DND-41 (cell line): Measurements from ENCODE around the gene EXOC1.

Source experiments
- ATAC-seq: fragments of 200-7000 bp; cut with Tn5 transposase; 3 replicates; pipeline ENCODE4 v1.9.1; 2021; ENCODE audit warnings: low read depth; ENCODE audit not compliant: insufficient read depth
- DNase-seq: peaks from one replicate; pipeline ENCODE4 v3.0.0-alpha.2; 2020
- H2AFZ ChIP-seq: 2 replicates; pipeline ENCODE4 v1.6.0; 2012; ENCODE audit warnings: low read depth, low read length
- H3K27ac ChIP-seq: 2 replicates; pipeline ENCODE4 v1.5.1; 2012; ENCODE audit warnings: low read length, inconsistent platforms
- H3K27me3 ChIP-seq: fragments of 200-600 bp; sonication (generic); 2 replicates; pipeline ENCODE4 v1.6.0; 2012; ENCODE audit warnings: low read length, mild to moderate bottlenecking, inconsistent platforms; ENCODE audit not compliant: insufficient read depth, poor library complexity
- H3K36me3 ChIP-seq: 2 replicates; pipeline ENCODE4 v1.5.1; 2012; ENCODE audit warnings: low read length, inconsistent platforms; ENCODE audit not compliant: insufficient read depth
- H3K4me1 ChIP-seq: 2 replicates; pipeline ENCODE4 v1.5.1; 2012; ENCODE audit warnings: mild to moderate bottlenecking, low read length; ENCODE audit not compliant: insufficient read depth
- H3K4me2 ChIP-seq: 2 replicates; pipeline ENCODE4 v1.6.0; 2012; ENCODE audit warnings: mild to moderate bottlenecking, moderate library complexity, low read length, inconsistent platforms; ENCODE audit not compliant: insufficient read depth
- H3K4me3 ChIP-seq, 2 experiments: fragments of 200-600 bp in 1 of 2; shearing (Covaris generic) in 1 of 2; 2 replicates each; pipeline ENCODE4 v1.5.1; 2012 to 2016; ENCODE audit warnings: inconsistent platforms in 2 of 2, low read length in 2 of 2, mild to moderate bottlenecking in 2 of 2, low read depth in 1 of 2, moderate library complexity in 1 of 2
- H3K79me2 ChIP-seq: 2 replicates; pipeline ENCODE4 v1.6.0; 2012; ENCODE audit warnings: low read length, inconsistent platforms; ENCODE audit not compliant: insufficient read depth
- H3K9ac ChIP-seq: 2 replicates; pipeline ENCODE4 v1.6.0; 2012; ENCODE audit warnings: low read depth, mild to moderate bottlenecking, inconsistent platforms, low read length, moderate library complexity
- H3K9me3 ChIP-seq: 2 replicates; pipeline ENCODE4 v1.5.1; 2012; ENCODE audit warnings: low read length, moderate library complexity, mild to moderate bottlenecking, inconsistent platforms; ENCODE audit not compliant: insufficient read depth, severe bottlenecking
- H4K20me1 ChIP-seq: 2 replicates; pipeline ENCODE4 v1.6.0; 2012; ENCODE audit warnings: low read length; ENCODE audit not compliant: insufficient read depth
- EZH2 ChIP-seq: IDR thresholded peaks from 3 replicates; pipeline ENCODE4 v1.6.1; 2012; ENCODE audit warnings: borderline replicate concordance, low read depth, mild to moderate bottlenecking, moderate library complexity, low read length, inconsistent platforms; ENCODE audit not compliant: severe bottlenecking
- TF ChIP-seq, protein P1 (sequence below): IDR thresholded peaks from 2 replicates; pipeline ENCODE4 v1.5.1; 2012; ENCODE audit warnings: borderline replicate concordance, low read length, moderate library complexity, mild to moderate bottlenecking; ENCODE audit not compliant: poor library complexity, severe bottlenecking; ENCODE audit errors: extremely low read depth

Gene EXOC1

DNA sequence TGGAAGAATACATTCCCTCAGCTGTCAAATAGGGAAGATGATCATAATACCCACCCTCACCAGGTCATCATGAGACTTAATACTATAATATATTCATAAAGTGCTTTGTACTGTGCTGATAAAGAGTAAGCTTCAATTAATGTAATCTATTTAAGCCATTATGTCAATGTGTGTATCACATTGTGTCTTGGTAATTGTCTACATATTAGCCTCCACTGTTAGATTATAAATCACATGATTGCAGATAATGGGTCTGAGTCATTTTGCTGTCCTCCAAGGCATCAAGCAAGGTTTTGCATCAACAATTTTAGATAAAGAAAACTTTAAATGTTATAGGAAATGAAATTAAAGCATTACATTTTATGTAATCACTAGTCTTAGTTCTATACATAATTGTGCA lies 50.1 kb downstream of the EXOC1 start:
- Histone ChIP-seq H3K4me3 (no peak overlapping the region), H3K9me3 (no peaks in the 10 kb centered on the region), H3K27me3 (no peaks in the 10 kb centered on the region), H3K79me2 (no peaks in the 10 kb centered on the region), H3K9ac (no peak overlapping the region), H3K36me3 (peaks cover 45% of the 10 kb centered on the region; the same call in 1 of the 2 replicates), H3K4me1 (peaks cover 10% of the 10 kb centered on the region), H2AFZ (no peak overlapping the region), H3K27ac (no peak overlapping the region), H3K4me2 (no peak overlapping the region), H4K20me1 (no peaks in the 10 kb centered on the region)
- ATAC-seq (no peak), DNase-seq (no peak)
- TF ChIP-seq, protein P1, sequence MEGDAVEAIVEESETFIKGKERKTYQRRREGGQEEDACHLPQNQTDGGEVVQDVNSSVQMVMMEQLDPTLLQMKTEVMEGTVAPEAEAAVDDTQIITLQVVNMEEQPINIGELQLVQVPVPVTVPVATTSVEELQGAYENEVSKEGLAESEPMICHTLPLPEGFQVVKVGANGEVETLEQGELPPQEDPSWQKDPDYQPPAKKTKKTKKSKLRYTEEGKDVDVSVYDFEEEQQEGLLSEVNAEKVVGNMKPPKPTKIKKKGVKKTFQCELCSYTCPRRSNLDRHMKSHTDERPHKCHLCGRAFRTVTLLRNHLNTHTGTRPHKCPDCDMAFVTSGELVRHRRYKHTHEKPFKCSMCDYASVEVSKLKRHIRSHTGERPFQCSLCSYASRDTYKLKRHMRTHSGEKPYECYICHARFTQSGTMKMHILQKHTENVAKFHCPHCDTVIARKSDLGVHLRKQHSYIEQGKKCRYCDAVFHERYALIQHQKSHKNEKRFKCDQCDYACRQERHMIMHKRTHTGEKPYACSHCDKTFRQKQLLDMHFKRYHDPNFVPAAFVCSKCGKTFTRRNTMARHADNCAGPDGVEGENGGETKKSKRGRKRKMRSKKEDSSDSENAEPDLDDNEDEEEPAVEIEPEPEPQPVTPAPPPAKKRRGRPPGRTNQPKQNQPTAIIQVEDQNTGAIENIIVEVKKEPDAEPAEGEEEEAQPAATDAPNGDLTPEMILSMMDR = no peak
- no peak for TF ChIP-seq EZH2

DNA sequence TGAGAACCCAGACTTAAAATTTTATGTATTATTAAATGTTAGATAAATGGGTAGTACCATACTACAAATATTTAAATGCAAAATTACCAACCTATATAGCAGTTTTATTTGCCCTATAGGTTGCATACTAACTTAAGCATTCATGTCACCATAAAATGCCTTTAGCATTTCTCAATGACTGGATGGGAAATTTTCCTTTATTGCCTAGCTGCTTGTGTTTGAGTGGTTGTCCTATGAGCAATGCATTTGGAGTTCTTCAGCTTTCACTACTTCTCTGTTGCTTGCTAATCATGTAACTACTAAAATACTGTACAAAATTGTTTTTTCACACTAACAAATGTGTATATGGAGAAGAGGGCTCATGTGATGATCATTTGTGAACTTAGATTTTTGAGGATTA lies 51.1 kb downstream of the EXOC1 start:
- no peak for ATAC-seq
- no peaks in the 10 kb centered on the region for H3K79me2 ChIP-seq
- no peak overlapping the region for H3K4me3 ChIP-seq
- H3K36me3 ChIP-seq = peaks cover 43% of the 10 kb centered on the region; the same call in 1 of the 2 replicates
- H3K4me1 ChIP-seq = peaks cover 10% of the 10 kb centered on the region
- no peaks in the 10 kb centered on the region for H3K9me3 ChIP-seq
- no peak overlapping the region for H3K4me2 ChIP-seq
- H3K9ac ChIP-seq = no peak overlapping the region
- no peaks in the 10 kb centered on the region for H4K20me1 ChIP-seq
- DNase-seq = no peak
- H2AFZ ChIP-seq = no peak overlapping the region
- no peak for TF ChIP-seq EZH2
- TF ChIP-seq, protein P1 = no peak
- no peaks in the 10 kb centered on the region for H3K27me3 ChIP-seq
- H3K27ac ChIP-seq = no peak overlapping the region

DNA sequence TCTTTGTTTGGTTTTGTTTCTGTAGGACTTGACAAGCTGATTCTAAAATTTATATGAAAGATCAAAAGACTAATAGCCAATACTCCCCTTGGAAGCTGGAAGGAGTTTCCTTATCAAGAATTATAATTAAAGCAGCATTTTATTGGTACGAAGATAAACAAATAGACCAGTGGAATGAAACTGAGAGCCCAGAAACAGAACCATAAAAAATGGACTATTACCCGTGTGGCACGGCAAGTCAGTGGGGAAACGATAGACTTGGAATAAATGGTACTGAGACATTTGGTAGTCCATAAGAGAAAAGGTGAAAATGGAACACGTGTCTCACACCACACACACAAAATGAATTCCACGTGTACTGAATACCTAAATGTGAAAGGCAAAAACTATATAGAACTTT lies 52.9 kb downstream of the EXOC1 start:
- Histone ChIP-seq H2AFZ (no peak overlapping the region), H3K4me1 (peaks cover 10% of the 10 kb centered on the region), H3K36me3 (peaks cover 31% of the 10 kb centered on the region; the same call in 1 of the 2 replicates), H4K20me1 (no peaks in the 10 kb centered on the region), H3K9ac (no peak overlapping the region), H3K9me3 (no peaks in the 10 kb centered on the region), H3K4me2 (no peak overlapping the region), H3K79me2 (no peaks in the 10 kb centered on the region), H3K27ac (no peak overlapping the region), H3K27me3 (no peaks in the 10 kb centered on the region), H3K4me3 (no peak overlapping the region)
- no peak for DNase-seq
- no peak for ATAC-seq
- TF ChIP-seq EZH2 = no peak
- TF ChIP-seq, protein P1 = no peak

DNA sequence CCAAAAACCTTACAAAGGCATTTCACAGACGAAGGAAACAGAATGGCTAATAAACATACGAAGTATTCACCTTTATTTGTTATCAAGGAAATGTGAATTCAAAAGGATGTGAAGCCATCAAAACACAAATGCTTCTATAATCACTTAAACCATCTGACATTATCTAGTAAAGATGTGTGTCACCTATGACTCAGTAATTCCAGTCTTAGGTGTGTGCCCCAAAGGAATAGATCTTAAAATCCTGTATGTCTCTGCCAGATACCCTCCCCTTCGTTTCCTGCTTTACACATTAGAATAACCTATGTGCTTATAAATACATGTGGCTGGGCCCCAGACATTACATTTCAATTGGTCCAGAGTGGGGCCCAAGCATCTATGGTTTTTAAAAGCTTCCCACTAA lies 53.5 kb downstream of the EXOC1 start:
- Histone ChIP-seq H3K79me2 (no peaks in the 10 kb centered on the region), H4K20me1 (no peaks in the 10 kb centered on the region), H3K27ac (no peak overlapping the region), H3K36me3 (peaks cover 29% of the 10 kb centered on the region; the same call in 1 of the 2 replicates), H3K9me3 (no peaks in the 10 kb centered on the region), H3K4me2 (peak overlapping the region; percentile 50), H2AFZ (0 out of 2 replicates have a peak overlapping the region, but pooled peaks have one; percentile 14), H3K27me3 (no peaks in the 10 kb centered on the region), H3K4me3 (no peak overlapping the region), H3K9ac (no peak overlapping the region), H3K4me1 (peaks cover 10% of the 10 kb centered on the region)
- TF ChIP-seq, protein P1 = no peak
- TF ChIP-seq EZH2 = no peak
- DNase-seq (no peak), ATAC-seq (peak; percentile 48; the same call in 2 of the 3 replicates)
